CD4-positive, alpha-beta T cell treated with Interleukin-4 for 4 hours (primary cell): ENCODE measurements around the gene XAGE1A.
"Not testable (repeated sequence)": the region's sequence is repeated elsewhere in the genome, so short reads cannot be mapped to it uniquely, and the experiment has no call there.

ENCODE experiments used
- DNase-seq: peaks from one replicate; pipeline ENCODE4 v3.0.0-alpha.2; 2020

Gene XAGE1A, protein sequence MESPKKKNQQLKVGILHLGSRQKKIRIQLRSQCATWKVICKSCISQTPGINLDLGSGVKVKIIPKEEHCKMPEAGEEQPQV

DNA sequence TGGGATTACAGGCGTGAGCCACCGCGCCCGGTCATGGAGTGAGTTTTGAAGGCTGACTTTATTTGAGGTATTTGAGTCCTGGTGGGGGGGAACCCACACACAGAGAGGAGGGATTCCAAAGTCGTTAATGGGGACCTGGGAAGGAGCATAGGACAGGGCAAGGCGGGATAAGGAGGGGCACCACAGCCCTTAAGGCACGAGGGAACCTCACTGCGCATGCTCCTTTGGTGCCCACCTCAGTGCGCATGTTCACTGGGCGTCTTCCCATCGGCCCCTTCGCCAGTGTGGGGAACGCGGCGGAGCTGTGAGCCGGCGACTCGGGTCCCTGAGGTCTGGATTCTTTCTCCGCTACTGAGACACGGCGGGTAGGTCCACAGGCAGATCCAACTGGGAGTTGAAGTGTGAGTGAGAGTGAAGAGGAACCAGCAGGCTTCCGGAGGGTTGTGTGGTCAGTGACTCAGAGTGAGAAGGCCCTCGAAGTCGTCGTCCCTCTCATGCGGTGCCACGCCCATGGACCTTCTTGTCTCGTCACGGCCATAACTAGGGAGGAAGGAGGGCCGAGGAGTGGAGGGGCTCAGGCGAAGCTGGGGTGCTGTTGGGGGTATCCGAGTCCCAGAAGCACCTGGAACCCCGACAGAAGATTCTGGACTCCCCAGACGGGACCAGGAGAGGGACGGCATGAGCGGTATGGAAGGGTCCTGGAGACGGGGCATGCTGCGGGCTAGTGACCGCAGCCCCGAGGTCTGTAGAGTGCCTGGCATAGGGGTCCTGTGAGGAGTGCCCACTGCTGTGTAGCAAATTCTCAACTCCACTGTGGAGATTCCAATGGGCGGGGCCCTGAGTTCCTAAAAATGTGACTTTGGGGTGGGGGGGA lies at the start of gene XAGE1A:
Gene XAGE1A (plus strand): TSS at position 264 of the 874 bp plus-strand sequence. CDS start 1,554 bp downstream, outside the sequence.
- not testable (repeated sequence) for DNase-seq

DNA sequence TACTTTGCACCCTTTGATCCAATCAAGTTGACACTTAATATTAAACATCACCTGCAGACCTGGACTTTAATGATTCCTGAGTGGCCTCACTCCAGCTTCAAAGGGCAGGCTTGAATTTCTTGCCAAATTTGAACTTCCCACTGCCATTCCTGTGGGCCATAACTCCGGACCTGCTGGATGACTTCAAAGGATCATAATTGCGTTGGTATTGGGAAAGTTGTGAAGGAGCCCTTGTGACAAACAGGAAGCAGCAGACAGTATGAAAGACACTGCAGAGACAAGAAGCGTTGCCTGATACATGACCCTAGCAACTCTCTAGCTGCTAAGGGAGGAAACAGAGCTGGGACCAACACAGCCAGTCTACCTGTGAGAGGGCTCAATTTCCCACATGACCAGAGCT lies 43.6 kb upstream of the XAGE1A start:
- not testable (repeated sequence) for DNase-seq

DNA sequence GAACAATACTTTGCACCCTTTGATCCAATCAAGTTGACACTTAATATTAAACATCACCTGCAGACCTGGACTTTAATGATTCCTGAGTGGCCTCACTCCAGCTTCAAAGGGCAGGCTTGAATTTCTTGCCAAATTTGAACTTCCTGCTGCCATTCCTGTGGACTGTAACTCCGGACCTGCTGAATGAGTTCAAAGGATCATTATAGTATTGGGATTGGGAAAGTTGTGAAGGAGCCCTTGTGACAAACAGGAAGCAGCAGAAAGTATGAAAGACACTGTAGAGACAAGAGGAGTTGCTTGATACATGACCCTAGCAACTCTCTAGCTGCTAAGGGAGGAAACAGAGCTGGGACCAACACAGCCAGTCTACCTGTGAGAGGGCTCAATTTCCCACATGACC lies 24.3 kb upstream of the XAGE1A start:
- DNase-seq = not testable (repeated sequence)

DNA sequence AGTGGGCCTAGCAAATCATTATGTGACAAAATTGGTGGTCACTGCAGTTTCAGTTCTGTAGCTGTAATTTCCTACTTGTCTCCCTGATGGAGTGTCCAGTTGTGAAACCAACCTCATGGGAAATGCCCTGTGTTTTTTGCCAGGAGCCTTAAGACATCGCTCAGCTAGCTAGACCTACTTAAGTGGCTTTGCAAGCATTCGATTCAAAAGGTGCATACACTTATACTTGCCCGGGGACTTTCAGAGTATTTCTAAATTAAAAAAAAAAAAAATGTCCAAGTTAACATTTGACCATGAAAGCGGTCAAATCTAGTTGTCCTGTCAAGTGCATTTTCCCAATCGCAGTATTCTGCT lies 788 bp downstream of the XAGE1A start:
- DNase-seq = not testable (repeated sequence)

DNA sequence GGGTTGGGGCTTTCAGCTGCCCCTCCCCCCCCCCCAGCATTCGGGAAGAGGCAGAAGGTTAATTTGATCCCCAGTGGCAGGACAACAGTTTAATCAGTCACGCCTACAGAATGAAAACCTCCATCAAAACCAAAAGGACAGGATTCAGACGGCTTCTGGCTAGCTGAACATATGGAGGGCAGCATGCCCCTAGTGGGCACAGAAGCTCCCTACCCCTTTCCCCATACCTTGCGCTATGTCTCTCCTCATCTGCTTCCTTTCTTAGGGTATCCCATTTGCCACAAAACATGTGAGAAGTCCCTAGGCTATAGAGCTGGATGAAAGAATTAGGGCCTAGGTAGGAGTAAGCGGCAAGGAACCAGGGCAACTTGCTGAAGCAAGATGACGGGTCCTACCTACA lies 5.8 kb downstream of the XAGE1A start:
- DNase-seq = not testable (repeated sequence)

DNA sequence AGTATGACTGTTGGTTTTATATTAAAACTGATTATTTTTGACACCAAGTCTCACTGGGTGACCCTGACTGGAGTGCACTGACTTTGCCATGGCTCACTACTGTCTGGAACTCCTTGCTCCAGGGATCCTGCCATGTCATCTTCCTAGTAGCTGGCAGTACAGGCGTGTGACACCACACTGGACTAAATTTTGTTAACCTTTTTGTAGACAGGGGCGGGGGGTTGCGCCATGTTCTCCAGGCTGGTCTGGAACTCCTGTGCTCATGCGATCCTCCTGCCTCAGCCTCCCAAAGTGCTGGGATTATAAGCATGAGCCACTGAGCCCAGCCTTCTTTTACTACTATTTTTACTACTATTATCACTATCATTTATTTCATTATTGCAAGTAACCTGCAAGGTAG lies 8.9 kb downstream of the XAGE1A start:
- no peak for DNase-seq

DNA sequence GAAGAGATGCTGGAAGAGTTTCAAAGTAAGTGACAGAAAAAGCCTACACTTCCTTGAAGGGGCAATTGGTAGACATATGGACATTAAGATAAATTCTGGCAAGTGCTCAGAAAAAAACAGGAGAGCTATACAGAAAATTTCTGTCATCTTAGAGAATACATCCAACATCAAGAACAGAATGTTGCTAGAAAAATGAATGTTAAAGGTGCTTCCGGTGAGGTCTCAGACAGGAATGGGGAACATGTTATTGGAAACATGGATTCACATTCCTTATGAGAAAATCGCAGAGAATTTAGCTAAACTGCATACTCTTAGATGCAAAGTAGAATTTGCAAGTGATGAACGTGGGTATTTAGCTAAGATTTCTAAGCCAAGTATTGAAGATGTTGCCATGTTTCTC lies 11.7 kb downstream of the XAGE1A start:
- no peak for DNase-seq

DNA sequence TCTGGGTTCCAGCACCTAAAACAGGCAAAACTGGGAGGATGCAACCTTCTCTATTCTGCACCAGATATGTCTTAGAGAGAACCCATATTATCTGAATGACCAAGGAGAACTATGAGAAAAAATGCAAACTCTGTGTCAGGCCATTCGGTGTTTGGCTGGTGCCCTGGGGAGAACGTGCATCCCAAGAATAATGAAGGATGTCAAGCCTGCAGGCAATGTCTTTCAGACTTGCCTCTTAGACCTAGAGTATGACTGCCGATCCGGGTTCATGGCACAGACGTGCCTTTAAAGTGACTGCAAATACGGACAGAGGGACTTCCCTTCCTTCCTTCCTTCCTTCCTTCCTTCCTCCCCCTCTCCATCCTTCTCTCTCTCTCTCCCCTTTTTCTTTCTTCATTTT lies 14.3 kb downstream of the XAGE1A start:
- DNase-seq = no peak

DNA sequence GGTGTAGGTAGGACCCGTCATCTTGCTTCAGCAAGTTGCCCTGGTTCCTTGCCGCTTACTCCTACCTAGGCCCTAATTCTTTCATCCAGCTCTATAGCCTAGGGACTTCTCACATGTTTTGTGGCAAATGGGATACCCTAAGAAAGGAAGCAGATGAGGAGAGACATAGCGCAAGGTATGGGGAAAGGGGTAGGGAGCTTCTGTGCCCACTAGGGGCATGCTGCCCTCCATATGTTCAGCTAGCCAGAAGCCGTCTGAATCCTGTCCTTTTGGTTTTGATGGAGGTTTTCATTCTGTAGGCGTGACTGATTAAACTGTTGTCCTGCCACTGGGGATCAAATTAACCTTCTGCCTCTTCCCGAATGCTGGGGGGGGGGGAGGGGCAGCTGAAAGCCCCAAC lies 15.5 kb downstream of the XAGE1A start:
- not testable (repeated sequence) for DNase-seq

DNA sequence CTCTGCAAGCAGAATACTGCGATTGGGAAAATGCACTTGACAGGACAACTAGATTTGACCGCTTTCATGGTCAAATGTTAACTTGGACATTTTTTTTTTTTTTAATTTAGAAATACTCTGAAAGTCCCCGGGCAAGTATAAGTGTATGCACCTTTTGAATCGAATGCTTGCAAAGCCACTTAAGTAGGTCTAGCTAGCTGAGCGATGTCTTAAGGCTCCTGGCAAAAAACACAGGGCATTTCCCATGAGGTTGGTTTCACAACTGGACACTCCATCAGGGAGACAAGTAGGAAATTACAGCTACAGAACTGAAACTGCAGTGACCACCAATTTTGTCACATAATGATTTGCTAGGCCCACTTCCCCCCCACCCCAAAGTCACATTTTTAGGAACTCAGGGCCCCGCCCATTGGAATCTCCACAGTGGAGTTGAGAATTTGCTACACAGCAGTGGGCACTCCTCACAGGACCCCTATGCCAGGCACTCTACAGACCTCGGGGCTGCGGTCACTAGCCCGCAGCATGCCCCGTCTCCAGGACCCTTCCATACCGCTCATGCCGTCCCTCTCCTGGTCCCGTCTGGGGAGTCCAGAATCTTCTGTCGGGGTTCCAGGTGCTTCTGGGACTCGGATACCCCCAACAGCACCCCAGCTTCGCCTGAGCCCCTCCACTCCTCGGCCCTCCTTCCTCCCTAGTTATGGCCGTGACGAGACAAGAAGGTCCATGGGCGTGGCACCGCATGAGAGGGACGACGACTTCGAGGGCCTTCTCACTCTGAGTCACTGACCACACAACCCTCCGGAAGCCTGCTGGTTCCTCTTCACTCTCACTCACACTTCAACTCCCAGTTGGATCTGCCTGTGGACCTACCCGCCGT lies 20.7 kb downstream of the XAGE1A start:
- DNase-seq = not testable (repeated sequence)

DNA sequence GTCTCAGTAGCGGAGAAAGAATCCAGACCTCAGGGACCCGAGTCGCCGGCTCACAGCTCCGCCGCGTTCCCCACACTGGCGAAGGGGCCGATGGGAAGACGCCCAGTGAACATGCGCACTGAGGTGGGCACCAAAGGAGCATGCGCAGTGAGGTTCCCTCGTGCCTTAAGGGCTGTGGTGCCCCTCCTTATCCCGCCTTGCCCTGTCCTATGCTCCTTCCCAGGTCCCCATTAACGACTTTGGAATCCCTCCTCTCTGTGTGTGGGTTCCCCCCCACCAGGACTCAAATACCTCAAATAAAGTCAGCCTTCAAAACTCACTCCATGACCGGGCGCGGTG lies 21.3 kb downstream of the XAGE1A start, which contains the start of gene XAGE1B:
Gene XAGE1B (minus strand): TSS at position 77 of the 339 bp plus-strand sequence. CDS start 1,536 bp downstream, outside the sequence.
- DNase-seq = not testable (repeated sequence)

DNA sequence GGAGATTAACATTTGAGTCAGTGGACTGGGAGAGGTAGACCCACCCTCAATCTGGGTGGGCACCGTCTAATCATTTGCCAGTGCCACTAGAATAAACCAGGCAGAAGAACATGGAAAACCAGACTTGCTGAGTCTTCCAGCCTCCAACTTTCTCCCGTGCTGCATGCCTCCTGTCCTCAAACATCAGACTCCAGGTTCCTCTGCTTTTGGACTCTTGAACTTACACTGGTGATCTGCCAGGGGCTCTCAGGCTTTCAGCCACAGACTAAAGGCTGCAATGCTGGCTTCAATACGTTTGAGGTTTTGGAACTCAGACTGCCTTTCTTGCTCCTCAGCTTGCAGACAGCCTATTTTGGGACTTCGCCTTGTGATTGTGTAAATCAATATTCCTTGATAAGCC lies 45.4 kb downstream of the XAGE1A start:
- DNase-seq = not testable (repeated sequence)

DNA sequence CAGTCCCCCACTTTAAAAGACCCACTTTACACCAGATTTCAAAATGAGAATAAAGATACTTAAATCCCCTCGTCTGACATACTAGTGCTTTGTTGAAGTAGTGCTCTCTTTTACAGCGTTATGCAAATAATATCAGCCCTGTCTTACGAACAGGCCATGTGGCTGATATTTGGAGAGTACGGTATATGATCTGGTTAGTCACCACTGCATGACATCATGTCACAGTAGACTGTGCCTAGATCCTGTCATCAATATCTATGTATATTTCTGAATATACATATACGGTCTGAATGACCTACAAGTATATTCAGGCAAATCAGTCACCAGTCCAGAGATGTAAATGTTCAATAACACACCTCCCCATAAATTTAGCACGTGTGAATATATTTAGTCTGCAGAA lies 46.7 kb downstream of the XAGE1A start:
- no peak for DNase-seq

DNA sequence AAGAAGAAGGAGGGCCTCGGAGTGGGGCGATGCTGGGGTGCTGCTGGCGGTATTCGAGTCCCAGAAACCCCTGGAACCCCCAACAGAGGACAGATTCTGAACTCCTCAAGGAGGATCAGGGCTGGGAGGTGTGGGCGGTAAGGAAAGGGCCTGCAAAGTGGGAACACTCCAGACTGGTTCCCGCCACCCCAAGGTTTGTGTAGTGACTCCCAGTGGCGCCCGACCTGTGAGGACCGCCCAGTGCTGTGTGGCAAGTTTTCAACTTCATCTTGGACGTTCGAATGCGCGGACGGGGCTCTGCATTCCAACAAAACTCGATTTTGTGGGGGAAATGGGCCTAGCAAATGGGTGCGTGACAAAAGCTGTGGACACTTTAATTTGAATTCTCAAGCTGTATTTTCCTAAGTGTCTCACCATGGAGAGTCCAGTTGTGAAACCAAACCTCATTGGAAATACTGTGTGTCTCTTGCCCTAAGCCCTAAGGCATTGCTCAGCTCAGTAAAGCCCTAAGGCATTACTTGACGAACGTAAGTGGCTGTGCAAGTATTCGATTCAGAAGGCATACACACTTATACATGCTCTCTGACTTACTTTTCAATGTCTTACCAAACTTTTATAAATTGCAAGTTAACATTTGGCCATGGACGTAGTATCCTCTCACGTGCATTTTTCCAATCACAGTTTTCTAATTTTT lies 48.7 kb downstream of the XAGE1A start:
- no peak for DNase-seq

DNA sequence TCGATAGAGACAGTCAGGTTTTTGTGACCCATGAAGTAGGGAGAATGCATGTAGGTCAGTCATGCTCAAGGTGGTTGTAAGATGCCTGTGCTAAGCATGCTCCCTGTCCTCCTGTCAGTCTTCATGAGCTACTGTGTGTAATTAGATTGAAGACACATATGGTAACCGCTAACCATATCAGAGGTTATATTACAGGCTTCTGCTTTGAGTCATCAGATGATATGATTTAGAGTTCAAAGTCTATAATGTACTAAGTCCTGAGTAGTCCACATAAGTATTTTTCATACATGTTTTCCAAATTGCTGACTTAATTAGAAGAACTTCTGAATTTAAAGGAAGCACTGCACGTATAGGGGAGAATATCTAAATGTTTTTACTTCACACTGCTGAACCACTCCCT lies 53.2 kb downstream of the XAGE1A start:
- DNase-seq = not testable (repeated sequence)
